HS-5 (cell line): Measurements from ENCODE around the gene SLC1A2.
"Not testable (repeated sequence)": the region's sequence is repeated elsewhere in the genome, so short reads cannot be mapped to it uniquely, and the experiment has no call there.

ENCODE experiments used
- DNase-seq: peaks from one replicate; pipeline ENCODE4 v3.0.0-alpha.2; 2012; ENCODE audit warnings: low read depth

Gene SLC1A2

DNA sequence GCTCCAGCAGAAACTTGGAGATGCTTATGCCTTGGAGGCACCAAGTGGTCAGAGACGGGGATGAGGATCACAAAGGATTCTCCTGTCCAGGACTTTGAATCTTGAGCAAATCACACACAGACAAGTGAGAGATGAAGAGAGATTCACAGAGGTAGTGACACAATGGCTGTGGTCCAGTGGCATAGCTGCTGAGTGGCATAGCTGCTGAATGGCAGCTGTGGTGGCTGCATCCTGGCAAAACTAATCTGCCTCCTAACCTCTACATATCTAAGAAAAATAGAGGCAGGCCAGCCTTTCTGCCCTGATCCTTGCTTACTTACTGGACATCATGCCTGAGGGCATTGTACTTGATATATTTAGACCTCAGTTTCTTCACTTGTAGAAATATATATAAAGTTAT lies 177.8 kb downstream of the SLC1A2 start:
- no peak for DNase-seq

DNA sequence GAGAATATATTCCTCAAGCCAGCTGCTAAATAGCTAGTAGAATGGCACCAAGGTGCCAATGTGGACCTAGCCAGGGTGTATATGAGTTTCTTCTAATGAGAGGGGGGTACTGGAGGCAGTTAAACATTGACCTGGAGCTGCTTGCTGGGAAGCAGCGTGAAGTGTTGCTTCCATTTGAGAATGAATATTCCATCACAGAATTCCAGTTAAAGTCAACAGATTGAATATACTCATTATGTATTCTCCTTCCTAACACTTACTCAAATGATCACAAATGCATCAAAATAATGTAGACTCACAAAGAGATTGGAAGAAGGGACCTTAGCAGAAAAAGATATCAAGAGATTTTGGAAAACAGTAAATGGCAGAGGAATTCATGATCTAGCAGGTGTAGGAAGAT lies 178.3 kb downstream of the SLC1A2 start:
- DNase-seq = no peak

DNA sequence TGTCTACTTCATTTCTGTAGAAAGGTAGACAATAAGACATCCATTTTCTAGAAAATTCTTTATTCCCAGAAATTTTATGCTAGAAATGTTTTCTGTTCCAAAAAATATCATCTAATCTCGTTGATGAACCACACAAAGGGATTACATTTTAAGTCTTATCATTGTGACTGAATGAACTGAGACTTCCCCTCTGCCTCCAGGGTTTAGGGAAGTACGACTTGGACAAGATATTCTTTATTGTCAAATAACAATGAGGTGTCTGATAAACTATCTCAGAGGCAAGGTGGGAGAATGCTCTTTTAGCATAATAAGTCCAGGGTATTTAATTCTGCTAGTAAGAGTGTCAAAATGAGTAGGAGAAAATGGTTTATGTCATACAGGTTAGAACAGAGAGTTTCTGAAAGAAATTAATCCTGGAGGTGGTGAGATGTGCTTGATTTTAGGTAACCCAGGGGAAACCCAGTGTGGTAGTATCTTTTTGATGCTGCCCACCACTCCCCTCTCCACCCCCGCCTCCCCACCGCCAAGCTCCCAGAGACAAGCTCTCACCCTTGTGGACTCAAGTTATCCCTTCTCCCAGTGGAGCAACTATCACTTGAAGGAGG lies 179.8 kb downstream of the SLC1A2 start:
- DNase-seq = no peak

DNA sequence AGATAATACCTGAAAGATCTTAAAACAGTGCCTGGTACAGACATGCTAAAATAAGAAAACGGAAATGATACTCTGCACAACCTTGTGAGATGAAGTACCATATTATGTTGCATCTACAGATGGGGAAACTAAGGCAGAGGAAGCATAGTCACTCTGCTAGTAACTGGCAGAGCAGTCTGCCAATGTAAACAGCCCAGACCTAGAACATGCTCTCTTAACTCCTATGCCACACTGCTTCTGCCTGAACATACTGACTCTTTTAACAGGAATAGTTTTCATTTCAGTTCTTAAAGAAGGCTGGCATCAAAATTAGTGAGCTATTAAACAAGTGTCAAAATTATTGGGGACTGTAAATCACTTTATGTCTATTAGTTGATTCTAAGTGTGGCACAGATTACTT lies 180.5 kb downstream of the SLC1A2 start:
- no peak for DNase-seq

DNA sequence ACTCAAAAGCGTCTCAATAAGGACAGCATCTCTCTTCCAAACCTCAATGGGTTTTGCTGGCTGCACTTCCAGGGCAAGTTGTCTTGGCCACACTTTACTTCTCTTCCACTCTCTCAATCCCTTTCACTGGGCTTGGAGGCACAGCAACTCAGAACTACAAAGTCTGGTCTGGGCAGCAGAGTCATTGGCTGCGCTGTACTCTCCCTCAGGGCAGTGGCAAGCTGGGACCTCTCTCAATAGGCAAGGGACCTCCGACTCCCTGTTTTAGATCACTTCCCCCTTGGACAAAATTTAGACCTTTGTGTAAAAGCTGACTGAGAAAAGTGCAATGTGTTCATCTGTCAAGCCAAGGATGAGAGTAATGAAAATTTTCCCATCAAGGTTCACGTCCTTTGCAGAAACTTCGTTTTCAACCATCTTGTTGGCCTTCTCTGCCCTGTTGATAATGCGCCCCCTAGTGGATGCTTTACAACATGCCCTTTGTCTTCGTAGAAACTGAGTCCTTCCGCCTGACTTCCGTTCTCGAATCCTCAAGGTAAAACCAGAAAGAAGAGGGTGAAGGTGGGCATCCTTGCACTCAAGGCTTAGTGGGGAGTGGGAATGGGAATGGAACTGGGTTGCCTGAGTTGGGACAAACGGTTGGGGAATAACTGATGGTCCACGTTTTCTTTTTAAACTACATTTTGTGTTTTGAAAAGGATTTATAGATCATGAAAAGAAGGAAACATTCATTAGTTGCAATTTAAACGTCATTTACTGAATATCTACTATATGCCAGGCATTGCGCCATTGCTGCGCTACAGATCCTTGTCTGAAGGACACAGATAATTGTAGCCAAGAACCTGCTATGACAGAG lies 181.3 kb downstream of the SLC1A2 start:
- no peak for DNase-seq

DNA sequence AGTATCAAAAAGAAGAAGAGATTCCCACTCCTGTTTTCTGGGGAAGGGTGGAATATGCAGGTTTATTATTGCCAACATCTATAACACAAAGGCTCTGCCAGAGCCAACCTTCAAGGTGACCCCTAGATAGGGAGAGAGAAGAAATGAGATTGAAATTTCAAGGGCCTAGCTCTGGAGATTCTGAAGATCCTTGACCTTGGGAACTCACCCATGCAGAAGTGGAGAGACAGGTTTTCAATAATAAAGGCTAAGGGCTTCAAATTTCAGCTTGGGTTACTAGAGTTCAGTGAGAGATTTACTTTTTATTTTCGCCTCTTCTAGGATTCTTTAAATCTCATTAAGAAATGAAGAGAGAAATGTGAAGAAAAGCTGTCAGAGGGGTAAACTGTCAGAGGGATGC lies 182.0 kb downstream of the SLC1A2 start:
- DNase-seq = no peak

DNA sequence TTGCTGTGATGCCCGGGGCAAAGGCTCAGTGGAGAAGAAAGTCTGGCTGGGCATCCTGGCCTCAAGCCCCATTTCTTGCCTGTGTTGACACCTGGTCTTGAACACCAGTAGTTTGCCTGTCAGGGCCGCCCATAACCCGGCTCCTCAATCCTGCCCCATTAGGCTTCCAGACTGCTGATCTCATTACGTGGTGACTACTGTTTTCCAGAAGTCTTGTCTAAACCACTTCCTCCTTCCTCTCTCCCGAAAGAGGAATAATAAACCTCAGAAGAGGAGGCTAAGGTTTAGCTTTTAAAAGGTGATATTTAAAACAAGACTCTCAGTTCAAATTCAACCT lies 182.7 kb downstream of the SLC1A2 start:
- DNase-seq = no peak

DNA sequence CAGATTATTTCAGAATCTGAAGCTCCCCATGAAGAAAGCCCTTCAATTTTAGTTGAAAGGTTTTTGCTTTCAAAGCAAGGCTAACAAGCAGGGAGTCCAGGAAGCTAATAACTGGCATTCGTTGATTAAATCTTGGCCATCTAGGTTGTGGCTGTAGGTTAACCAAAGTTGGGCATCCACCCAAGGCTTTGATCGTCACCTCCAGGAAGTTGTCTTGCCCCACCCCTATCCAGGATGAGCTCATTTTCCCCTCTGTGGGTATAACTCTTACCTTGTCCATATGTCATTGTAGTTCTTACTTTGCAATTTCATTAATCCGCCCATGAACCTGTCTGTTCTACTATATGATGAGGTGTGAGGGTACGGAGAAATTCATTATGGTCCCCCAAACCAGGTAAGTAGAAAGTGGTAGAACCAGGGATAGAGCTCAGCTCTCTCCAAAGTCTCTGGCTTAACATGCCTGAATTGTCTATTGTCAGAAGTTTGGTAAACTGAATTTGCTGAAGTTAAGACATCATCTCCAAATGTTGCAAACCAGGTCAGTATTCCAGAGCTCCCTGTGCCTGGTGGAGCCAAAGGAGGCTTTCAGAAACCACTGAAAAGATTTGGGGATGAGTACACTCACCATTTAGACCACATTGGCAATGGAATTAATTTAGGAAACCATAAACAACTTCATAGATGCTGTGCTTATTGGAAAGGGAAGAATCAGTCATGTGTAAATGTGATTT lies 183.3 kb downstream of the SLC1A2 start:
- DNase-seq = no peak

DNA sequence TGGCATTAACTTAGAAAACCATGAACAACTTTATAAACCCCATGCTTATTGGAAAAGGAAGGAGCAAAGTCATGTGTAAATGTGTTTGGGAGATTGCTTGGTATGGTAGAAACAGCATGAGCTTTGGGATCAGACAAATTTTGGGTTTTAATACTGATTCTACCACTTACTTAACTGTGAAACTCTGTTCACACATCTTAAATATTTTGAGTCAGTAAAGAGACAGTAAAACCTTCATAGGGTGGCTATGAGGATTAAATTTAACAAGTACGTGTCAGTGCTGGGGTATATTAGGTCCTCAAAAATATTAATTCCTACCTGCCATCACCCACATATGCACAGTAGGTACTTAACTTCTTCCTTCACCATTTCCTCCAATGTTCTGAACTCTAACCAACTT lies 183.9 kb downstream of the SLC1A2 start:
- DNase-seq = no peak

DNA sequence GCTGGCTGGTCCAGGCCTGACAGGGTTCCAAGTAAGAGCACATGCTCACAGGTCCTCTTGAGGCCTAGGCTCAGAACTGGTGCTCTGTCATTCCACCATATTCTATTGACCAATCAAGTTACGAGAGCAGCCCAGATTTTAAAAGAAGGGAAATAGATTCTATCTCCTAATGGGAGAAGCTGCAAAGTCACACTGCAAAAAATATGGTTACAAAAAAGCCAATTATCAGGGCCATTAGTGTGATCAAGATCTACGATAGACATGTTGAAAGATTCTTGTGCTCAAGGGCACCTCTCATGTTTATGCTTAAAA lies 184.2 kb downstream of the SLC1A2 start:
- DNase-seq = no peak

DNA sequence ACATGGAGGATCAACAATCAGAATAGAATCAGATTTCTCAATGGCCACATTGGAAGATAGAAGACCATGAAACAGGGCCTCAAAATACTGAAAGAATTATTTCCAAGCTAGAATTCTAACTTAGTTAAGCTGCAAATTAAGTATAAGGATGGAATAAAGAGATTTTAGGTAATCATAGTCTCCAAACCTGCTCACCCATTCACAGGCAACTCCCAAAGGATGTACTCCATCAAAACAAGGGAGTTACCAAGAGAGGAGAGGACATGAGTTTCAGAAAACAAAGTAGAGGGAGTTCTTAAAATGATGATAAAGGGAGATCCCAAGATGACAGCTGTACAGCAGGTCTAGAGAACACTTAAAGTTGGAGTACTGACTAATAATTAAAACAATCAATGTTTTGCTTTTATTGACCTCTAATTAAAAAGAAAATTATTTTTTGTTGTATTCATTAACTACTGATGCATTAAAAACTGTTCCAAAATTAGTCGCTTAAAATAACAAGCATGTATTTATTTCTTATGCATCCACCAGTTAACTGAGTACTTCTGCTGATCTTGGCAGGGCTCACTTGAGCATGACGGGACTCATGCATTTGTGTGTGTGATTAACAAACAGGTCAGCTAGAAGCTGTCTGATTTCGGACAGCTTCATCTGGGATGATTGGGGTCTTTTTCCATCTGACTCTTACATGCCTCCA lies 184.8 kb downstream of the SLC1A2 start:
- DNase-seq = no peak

DNA sequence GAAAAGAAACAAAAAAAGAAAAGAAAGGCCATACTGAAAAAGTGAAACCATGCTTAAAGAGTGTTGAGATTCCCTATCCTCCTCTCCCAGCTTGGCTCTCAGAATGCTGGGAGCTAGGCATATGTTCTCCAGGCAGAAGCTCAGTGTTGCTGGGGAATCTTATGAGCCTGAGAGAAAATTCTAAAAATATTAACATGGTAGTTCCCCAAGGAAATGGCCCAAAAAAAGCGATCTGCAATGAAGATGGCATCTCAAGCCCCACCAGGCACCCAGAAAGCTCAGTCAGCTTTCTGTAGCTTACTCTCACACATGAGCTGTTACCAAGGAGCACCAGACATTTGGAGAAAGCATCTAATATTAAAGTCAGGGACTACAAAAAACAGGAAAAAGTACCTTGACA lies 185.8 kb downstream of the SLC1A2 start:
- DNase-seq = no peak

DNA sequence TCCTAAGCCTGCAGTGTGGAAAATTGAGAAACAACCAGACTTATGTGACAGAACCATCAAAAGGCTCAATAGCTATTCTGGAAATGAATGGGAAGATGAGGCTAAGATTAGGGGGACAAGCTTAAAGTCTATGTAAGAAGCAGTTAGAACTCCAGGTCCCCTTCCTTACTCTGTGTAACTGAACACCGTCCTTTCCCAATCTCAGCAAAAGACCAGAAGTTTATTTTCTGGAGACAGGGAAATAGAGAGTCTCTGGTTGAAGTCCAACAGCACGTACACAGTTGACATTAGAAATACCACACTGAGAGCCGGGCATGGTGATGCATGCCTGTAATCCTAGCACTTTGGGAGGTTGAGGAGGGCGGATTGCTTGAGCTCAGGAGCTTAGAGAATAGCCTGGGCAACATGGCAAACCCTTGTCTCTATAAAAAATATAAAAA lies 186.4 kb downstream of the SLC1A2 start:
- no peak for DNase-seq

DNA sequence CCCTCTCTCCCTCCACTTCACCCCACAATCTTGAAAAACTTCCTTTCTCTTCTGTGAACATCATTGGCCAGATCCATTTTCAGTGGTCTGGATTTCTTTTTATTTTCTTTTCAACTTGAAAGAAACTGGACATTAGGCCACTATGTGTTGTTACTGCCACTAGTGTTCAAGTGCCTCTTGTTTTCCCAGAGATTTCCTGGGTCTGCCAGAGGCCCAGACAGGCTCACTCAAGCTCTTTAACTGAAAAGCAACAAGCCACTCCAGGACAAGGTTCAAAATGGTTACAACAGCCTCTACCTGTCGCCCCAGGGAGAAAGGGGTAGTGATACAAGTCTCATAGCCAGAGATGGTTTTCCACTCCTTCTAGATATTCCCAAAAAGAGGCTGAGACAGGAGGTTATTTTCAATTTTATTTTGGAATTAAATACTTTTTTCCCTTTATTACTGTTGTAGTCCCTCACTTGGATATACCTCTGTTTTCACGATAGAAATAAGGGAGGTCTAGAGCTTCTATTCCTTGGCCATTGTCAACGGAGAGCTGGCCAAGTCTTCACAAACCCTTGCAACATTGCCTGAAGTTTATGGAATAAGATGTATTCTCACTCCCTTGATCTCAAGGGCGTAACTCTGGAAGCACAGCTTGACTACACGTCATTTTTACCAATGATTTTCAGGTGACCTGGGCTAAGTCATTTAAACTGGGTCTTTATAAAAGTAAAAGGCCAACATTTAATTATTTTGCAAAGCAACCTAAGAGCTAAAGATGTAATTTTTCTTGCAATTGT lies 188.1 kb downstream of the SLC1A2 start:
- DNase-seq = no peak

DNA sequence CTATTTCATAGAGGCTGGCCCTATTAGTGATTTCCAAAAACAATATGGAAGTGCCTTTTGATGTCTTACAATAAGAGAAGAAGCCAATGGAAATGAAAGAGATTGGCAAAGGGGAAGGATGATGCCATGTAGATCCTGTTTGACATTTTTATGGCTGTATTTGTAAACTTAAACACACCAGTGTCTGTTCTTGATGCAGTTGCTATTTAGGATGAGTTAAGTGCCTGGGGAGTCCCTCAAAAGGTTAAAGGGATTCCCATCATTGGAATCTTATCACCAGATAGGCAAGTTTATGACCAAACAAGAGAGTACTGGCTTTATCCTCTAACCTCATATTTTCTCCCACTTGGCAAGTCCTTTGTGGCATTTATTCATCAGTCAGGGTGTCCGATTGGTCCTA lies 189.0 kb downstream of the SLC1A2 start:
- no peak for DNase-seq

DNA sequence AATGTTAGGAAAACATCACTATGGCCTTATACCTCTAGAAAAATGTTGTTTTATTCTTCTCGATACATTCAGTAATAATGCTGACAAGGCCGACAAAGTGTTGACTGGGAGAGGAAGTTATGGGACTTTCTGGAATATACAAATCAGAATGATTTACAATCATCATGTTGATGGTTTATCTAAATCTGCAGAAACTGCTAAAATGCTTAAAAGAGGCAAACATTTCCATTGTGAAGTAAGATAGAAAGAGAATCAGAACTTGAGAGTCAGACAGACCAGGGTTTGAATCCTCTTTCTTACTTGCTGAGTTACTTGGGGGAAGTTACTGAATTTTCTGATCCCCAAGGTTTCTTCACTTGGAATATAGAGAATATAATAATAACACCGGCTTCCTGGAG lies 191.0 kb downstream of the SLC1A2 start:
- no peak for DNase-seq

DNA sequence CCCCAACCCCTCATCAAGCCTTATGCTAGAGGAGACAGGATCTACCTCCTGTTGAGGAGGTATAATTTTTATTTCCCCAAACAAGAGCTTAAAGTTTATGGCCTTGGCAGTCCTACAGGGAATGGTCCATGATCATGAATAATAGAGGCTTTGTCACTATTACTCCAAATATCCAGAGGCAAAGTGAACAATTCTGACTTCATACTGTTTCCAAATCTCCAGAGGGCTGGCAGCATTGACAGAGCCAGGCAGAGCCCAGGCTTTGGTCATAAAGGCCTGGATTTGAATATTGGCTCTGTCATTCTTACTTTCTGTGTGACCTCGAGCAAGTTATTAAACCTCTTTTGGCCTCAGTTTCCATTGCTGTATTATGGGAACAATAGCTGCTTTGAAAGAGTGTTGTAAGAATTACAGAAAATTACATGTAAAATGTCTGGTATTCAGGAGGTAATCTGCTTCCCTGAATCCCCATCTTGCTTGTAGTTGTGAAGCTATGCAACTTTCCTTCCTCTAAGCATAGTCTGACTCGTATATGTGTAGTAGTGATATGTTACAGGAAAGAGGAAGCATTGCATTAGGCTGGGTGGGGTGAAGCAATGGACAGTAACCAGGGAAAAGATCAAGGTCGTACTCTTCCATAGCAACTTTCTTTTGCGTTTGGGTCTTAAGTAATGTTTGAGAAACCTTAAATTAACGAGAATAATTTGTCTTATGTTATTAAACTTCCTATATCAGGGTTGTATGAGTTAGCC lies 191.6 kb downstream of the SLC1A2 start:
- DNase-seq = no peak

DNA sequence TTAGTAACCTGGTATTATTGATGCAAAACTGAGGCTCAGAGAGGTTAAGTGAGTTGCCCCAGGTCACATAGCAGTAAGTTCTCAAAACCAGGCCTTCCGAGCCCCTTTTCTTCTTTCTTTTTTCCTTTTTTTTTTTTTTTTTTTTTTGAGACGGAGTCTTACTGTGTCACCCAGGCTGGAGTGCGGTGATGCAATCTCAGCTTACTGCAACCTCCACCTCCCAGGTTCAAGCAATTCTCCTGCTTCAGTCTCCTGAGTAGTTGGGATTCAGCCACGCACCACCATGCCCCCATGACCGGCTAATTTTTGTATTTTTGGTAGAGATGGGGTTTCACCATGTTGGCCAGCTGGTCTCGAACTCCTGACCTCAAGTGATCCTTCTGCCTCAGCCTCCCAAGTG lies 192.6 kb downstream of the SLC1A2 start:
- not testable (repeated sequence) for DNase-seq

DNA sequence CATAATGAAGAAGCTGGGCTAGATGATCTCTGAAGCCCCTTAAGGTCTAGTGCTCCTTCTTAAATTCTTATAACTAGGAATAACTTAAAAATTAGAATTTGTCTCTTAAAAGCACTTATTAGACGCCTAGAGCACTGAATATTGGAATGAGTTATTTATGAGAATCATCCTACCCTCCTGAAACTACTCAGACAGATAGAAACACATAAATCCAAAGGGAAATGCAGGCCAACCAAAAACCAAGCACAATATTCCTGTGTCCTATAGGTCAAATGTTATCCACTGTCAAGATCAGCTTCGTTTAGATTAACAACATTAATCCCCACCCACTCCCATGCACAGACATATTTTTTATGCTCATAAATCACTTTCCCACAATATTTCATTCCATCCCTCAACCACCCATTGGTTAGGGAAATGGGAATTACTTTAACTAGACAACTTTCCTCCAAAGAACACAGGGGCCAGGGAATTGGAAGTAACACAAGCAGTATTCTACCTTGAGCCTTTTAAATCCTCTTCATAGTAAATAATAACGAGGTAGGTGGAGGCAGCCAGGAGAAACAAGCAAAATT lies 193.3 kb downstream of the SLC1A2 start:
- DNase-seq = no peak

DNA sequence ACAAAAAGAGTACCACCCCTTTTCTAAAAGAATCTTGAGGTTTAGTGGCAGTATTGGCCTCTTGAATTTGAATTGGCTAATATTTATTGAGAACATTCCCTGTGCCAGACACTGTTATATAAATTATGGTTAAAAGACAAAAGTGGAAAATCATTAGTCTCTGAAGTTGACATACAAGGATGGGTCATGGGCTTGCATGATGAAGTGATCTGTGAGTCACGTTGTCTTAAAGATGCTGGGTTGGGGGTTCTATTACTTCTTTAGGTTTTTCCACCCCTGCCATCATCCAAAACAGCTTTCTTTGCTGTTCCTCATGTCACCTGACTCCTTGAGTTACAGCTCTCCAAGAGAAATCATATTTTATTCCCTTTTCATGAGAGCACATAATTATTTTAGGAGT lies 195.4 kb downstream of the SLC1A2 start:
- DNase-seq = no peak

DNA sequence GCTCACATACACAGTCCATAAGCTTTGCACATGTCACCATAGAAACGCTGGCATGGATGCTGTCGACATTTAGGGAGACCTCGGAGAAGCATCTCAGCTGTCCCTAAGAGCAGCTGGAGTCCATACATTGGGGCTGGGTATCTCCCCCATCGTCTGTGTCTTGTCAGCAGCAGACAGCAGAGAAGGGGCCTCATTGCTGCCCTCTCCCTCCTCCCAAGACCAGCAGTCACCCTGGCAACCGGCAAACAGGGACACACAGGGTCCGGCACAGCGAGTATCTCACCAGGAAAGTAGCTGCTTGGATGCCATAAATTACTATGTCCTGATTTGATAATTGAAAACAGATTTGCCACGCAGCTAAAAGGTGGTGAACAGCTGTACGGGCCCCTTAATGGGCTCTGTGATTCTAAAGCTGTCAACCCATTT lies 196.0 kb downstream of the SLC1A2 start:
- DNase-seq = no peak
